NB4 (cell line): ENCODE results near the gene MTURN.

Experiments used
- MYC ChIP-seq: IDR thresholded peaks from 2 replicates; pipeline ENCODE4 v1.6.1; 2011; ENCODE audit warnings: low read depth, low read length
- POLR2A ChIP-seq: IDR thresholded peaks from 2 replicates; pipeline ENCODE4 v1.6.1; 2011; ENCODE audit warnings: mild to moderate bottlenecking; ENCODE audit not compliant: insufficient read length; ENCODE audit errors: extremely low read depth
- TF ChIP-seq, protein P1 (sequence below): IDR thresholded peaks from one replicate; pipeline ENCODE4 v1.5.1; 2012; ENCODE audit warnings: low read depth, low read length

DNA sequence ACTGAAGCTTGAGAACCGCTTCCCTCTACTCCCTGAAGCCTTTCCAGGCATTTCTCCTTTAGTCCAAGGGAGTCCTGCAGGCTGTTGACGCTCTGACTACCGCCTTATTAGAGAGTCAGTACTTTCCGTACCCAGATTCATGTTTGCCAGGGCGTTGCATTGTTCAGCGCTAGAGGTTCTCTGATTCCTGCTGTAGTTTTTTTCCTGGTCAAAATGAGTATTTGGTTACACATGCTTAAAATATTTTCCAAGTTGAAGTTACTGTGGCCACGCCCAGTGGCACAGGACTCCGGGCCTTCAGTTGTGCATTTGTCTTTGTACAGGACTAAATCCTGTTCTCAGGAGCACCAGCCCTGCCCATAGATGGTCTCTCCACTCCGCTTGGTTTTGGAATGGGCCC is 7.9 kb downstream of the MTURN start:
- TF ChIP-seq, protein P1, sequence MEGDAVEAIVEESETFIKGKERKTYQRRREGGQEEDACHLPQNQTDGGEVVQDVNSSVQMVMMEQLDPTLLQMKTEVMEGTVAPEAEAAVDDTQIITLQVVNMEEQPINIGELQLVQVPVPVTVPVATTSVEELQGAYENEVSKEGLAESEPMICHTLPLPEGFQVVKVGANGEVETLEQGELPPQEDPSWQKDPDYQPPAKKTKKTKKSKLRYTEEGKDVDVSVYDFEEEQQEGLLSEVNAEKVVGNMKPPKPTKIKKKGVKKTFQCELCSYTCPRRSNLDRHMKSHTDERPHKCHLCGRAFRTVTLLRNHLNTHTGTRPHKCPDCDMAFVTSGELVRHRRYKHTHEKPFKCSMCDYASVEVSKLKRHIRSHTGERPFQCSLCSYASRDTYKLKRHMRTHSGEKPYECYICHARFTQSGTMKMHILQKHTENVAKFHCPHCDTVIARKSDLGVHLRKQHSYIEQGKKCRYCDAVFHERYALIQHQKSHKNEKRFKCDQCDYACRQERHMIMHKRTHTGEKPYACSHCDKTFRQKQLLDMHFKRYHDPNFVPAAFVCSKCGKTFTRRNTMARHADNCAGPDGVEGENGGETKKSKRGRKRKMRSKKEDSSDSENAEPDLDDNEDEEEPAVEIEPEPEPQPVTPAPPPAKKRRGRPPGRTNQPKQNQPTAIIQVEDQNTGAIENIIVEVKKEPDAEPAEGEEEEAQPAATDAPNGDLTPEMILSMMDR, result no peak
- no peak for TF ChIP-seq MYC
- TF ChIP-seq POLR2A, result no peak
